GM15510 (cell line): ENCODE data around the gene PLA2G4A.

Source experiments
- POLR2A ChIP-seq: IDR thresholded peaks from 3 replicates; pipeline ENCODE4 v1.6.1; 2011; ENCODE audit warnings: borderline replicate concordance; ENCODE audit not compliant: insufficient read length; ENCODE audit errors: extremely low read depth

PLA2G4A gene

DNA sequence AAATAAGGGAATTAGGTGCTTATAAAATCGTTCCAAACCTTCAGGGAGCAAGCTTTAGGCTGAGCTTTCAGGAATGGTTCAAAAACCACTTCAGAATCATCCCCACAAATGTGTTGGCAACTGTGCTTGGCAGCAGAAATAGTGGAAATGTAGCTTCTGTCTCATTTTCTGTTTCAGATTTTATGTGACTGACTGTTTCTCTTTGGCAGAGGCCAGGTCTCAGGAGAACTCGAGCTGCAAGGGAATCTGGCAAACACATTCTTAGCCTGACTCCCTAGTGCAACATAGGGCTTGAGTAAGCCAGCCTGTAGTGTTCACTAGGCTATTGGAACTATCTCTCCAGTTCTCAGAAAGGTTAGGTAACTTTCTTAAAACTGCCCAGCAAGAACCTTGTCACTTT lies 128.6 kb downstream of the PLA2G4A start:
- no peak for TF ChIP-seq POLR2A

- no peak for TF ChIP-seq POLR2A
These were observed 129.8 kb downstream of the PLA2G4A start for GRCh38 chr1:186958520-186958919.

DNA sequence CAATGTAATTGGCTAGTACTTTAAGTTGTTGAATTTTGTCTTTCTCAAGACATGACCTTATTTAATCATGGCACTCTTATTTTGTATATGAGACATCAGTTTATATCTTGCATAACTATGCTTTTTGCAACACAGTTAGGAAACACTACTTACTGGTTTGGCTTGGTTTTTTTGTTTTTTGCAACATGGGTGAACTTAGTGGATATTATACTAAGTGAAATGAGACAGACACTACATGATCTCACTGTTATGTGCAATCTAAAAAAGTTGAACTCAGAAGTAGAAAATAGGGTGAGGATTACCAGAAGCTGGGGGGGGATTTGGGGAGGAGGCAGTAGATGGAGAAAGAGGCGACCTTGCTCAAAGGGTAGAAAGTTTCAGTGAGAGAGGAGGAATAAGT lies 132.1 kb downstream of the PLA2G4A start:
- no peak for TF ChIP-seq POLR2A

DNA sequence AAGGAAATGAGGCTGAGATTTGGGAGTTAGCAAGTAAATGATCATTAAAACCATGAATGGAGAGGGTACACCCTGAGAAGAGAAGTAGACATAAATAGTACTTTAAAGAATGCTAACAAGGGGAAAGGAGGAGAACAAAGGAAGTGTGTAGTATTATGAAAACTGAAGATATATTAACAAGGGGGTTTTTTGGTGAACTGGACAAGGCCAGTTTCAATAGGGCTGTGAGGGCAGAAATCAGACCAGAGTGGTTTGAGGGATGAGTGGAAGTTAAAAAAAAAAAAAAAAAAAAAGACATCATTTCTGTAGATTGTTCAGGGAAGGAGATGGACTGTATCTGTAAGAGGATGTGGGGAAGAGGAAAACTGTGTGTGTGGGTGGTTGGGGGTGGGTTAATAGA lies 137.1 kb downstream of the PLA2G4A start:
- no peak for TF ChIP-seq POLR2A

- no peak for TF ChIP-seq POLR2A
These were observed 137.7 kb downstream of the PLA2G4A start for GRCh38 chr1:186966456-186966855.

DNA sequence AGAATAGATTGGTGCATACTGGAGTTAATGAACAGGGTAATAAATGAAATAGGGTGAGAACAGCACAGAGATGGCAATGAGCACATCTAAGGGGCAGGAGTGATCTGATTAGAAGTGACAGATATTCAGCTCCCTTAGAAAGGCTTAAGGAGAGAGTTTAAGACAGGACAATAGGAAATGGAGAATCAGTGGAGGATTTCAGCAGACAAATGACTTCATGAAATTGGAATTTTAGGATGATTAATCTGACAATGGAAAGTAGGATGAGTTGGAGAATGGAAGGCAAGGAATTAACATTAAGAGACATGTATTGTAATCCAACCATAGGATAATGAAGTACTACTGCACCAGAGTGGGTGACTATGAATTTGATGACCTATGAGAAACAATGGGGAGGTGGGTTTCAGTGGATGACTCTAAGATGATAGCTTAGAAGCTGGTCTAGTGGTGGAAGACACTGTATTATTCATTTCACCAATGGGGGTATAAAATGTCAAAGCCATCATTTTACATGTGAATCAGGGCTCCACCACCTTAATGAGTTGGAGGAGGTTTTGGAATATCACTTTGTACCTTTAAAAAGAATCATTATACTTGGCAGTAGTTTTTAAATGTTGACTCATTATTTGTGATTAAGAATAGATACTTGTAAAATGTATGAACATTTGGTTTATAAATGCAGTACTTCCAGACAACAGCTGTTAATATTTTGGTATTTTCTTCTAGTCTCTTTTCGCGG lies 139.1 kb downstream of the PLA2G4A start:
- TF ChIP-seq POLR2A = no peak

DNA sequence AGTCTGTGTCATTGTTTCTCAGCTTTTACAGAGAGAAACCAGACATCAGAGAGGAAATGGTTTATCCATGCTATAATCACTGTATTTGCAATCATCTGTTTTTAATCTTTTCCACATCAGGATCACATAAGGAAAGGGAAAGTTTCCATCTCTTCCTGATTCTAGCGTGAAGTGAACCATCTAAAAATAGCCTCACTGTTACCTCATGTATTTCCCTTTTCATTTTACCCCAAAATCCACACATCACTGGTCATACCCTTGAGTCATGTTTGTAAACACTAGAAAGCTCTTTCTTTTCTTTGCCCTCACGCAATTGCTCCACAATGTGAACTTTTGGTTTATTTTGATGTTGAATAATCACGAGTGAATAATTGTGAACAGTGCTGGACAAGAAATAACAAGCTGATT lies 146.0 kb downstream of the PLA2G4A start:
- no peak for TF ChIP-seq POLR2A

- no peak for TF ChIP-seq POLR2A
These were observed 146.5 kb downstream of the PLA2G4A start for GRCh38 chr1:186975220-186975619.

GRCh38 chr1:186976700-186977099 lies 148.0 kb downstream of the PLA2G4A start:
- no peak for TF ChIP-seq POLR2A

- no peak for TF ChIP-seq POLR2A
These were observed 148.7 kb downstream of the PLA2G4A start for GRCh38 chr1:186977266-186977957.

GRCh38 chr1:186978596-186979556 lies 150.1 kb downstream of the PLA2G4A start:
- no peak for TF ChIP-seq POLR2A

- no peak for TF ChIP-seq POLR2A
These were observed 151.7 kb downstream of the PLA2G4A start for GRCh38 chr1:186980400-186980799.

GRCh38 chr1:186982116-186982515 lies 153.4 kb downstream of the PLA2G4A start:
- no peak for TF ChIP-seq POLR2A

- TF ChIP-seq POLR2A = no peak
These were observed 154.6 kb downstream of the PLA2G4A start for GRCh38 chr1:186983327-186983726.

GRCh38 chr1:186984959-186985358 lies 156.2 kb downstream of the PLA2G4A start:
- TF ChIP-seq POLR2A = no peak
